ENCODE results near the gene NOB1.
"Not testable (repeated sequence)": the region's sequence is repeated elsewhere in the genome, so short reads cannot be mapped to it uniquely, and the experiment has no call there.

The NOB1 gene

GRCh38 chr16:69754469-69755310 lies at the start of gene NOB1:
TSS of gene NOB1 (minus strand) at chr16:69754926. CDS start at chr16:69754910, 16 bp downstream.
- DNase-seq (ENCODE audit: low read depth): peak; percentile 64

GRCh38 chr16:69804297-69804696 lies 49.6 kb upstream of the NOB1 start:
- DNase-seq (ENCODE audit: low read depth): no peak

GRCh38 chr16:69799611-69800031 lies 44.9 kb upstream of the NOB1 start:
- DNase-seq (ENCODE audit: low read depth): no peak

- DNase-seq (ENCODE audit: low read depth): no peak
These were observed 43.7 kb upstream of the NOB1 start for GRCh38 chr16:69798466-69798865.

GRCh38 chr16:69796285-69797118 lies 41.8 kb upstream of the NOB1 start:
- DNase-seq (ENCODE audit: low read depth): no peak

GRCh38 chr16:69794486-69794885 lies 39.8 kb upstream of the NOB1 start:
- no peak for DNase-seq (ENCODE audit: low read depth)

GRCh38 chr16:69793526-69793925 lies 38.8 kb upstream of the NOB1 start:
- no peak for DNase-seq (ENCODE audit: low read depth)

- DNase-seq (ENCODE audit: low read depth): not testable (repeated sequence)
These were observed 36.7 kb upstream of the NOB1 start for GRCh38 chr16:69791391-69791847.

- DNase-seq (ENCODE audit: low read depth): no peak
These were observed 33.2 kb upstream of the NOB1 start for GRCh38 chr16:69787883-69788282.

GRCh38 chr16:69784586-69784985 lies 29.9 kb upstream of the NOB1 start:
- no peak for DNase-seq (ENCODE audit: low read depth)

- DNase-seq (ENCODE audit: low read depth): no peak
These were observed 26.4 kb upstream of the NOB1 start for GRCh38 chr16:69781118-69781517.

GRCh38 chr16:69779724-69780123 lies 25.0 kb upstream of the NOB1 start:
- no peak for DNase-seq (ENCODE audit: low read depth)

GRCh38 chr16:69775563-69775962 lies 20.8 kb upstream of the NOB1 start:
- no peak for DNase-seq (ENCODE audit: low read depth)

- DNase-seq (ENCODE audit: low read depth): no peak
These were observed 18.7 kb upstream of the NOB1 start for GRCh38 chr16:69773260-69773947.

- no peak for DNase-seq (ENCODE audit: low read depth)
These were observed 16.9 kb upstream of the NOB1 start for GRCh38 chr16:69771651-69771967.

GRCh38 chr16:69769404-69769803 lies 14.7 kb upstream of the NOB1 start:
- DNase-seq (ENCODE audit: low read depth): no peak

GRCh38 chr16:69768666-69769065 lies 13.9 kb upstream of the NOB1 start:
- DNase-seq (ENCODE audit: low read depth): no peak

GRCh38 chr16:69767459-69768229 lies 12.9 kb upstream of the NOB1 start:
- no peak for DNase-seq (ENCODE audit: low read depth)

- no peak for DNase-seq (ENCODE audit: low read depth)
These were observed 8.8 kb upstream of the NOB1 start for GRCh38 chr16:69763599-69763942.

- no peak for DNase-seq (ENCODE audit: low read depth)
These were observed 8.3 kb upstream of the NOB1 start for GRCh38 chr16:69762814-69763598.
